Left lung (tissue), 10 donors: ENCODE data around the gene C22orf23. TPM values are rescaled to one million over a fixed set of nuclear protein-coding genes. Genes with fewer than 3 reads are reported as not detected.
A peak's percentile ranks its signal among the peaks of the same experiment; 100 is the strongest.
"Not testable (repeated sequence)": the region's sequence is repeated elsewhere in the genome, so short reads cannot be mapped to it uniquely, and the experiment has no call there.

Experiments used
- ATAC-seq: fragments of 200-7000 bp; cut with Tn5 transposase; one replicate; pipeline ENCODE4 v1.9.1; 2020; ENCODE audit warnings: moderate library complexity
- DNase-seq, 4 donors: peaks; one replicate each; pipeline ENCODE4 v3.0.0-alpha.2; 2013 to 2020
- H3K27ac ChIP-seq, 2 donors: fragments of 200-600 bp; sonication (generic) in 1 of 2; one replicate each; pipeline versions ENCODE4 v1.5.0 to v1.8.0; 2020 to 2021
- H3K27me3 ChIP-seq, 2 donors: fragments of 200-600 bp; sonication (generic) in 1 of 2; one replicate each; pipeline versions ENCODE4 v1.5.0 to v1.8.0; 2020 to 2021
- H3K36me3 ChIP-seq, 2 donors: fragments of 200-600 bp; sonication (generic) in 1 of 2; one replicate each; pipeline versions ENCODE4 v1.5.0 to v1.8.0; 2020 to 2021
- H3K4me1 ChIP-seq, 2 donors: fragments of 200-600 bp; one replicate each; pipeline ENCODE4 v1.8.0; 2021
- H3K4me3 ChIP-seq, 2 donors: fragments of 200-600 bp; sonication (generic) in 1 of 2; one replicate each; pipeline versions ENCODE4 v1.5.0 to v1.8.0; 2020 to 2021; ENCODE audit warnings: mild to moderate bottlenecking in 1 of 2
- H3K9me3 ChIP-seq, 2 donors: fragments of 200-600 bp; sonication (generic) in 1 of 2; one replicate each; pipeline versions ENCODE4 v1.5.0 to v1.8.0; 2020 to 2021
- intact Hi-C, 2 donors: fragments of 100-400 bp; cut with DNase I; formaldehyde crosslinking; loops; one replicate each; pipeline versions ENCODE4 v1.11.2 to v1.14.2; 2022
- polyA plus RNA-seq, 6 donors: library from polyadenylated mRNA; unstranded; fragments of 120-200 nt; gene quantifications; one replicate each; pipeline ENCODE4 v1.2.1, GENCODE V29; 2013; ENCODE audit not compliant: insufficient read length in 6 of 6
- total RNA-seq, 2 donors: library from RNA; stranded (reverse); fragmentation: NEBNext Ultra II Directional; extraction: Animal tissue kit (Norgen Biotek cat#: 25700); gene quantifications; one replicate each; pipeline ENCODE4 v1.2.1, GENCODE V29; 2021
- TF ChIP-seq, protein P1 (sequence below), 2 donors: fragments of 200-600 bp; sonication (generic) in 1 of 2; IDR thresholded peaks; one replicate each; pipeline versions ENCODE4 v1.5.0 to v1.8.0; 2021; ENCODE audit warnings: antibody characterized with exemption in 2 of 2
- donor health status: DM: no; HTN: yes; CAD: no.
- donor health status: DM: no; HTN: no; CAD: no.

Gene C22orf23
- total and polyA plus RNA-seq, 8 donors, result 0.26 to 7.2 (median 4.2) TPM

DNA sequence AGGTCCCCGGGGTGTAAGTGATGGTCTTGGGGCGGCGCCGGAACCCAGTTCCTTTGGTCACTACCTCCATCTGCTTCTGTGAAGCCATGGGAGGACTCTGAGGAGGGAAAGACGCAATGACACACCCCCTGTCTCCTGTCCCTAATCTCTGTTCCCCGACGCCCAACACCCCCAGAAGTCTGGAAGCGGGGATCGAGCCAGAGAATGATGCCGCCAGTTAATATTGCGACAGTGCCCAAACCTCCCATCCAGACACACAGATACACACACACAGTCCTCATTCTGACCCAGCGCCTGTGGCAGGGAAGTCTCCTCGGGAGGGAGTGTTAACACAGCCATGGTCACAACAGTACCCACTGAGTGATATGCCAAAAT, 352 bp downstream of the C22orf23 start:
- intact Hi-C loops, result no loop called here
- DNase-seq, result no peak
- Histone ChIP-seq H3K36me3 (peaks cover 0 to 21% of the 10 kb centered on the region in 2 donors), H3K27me3 (peaks cover 0 to 14% of the 10 kb centered on the region in 2 donors), H3K4me3 (peak overlapping the region; percentile 88 to 90), H3K9me3 (no peaks in the 10 kb centered on the region), H3K27ac (peak overlapping the region in 1 of 2 donors; percentile 70), H3K4me1 (peaks cover 11 to 27% of the 10 kb centered on the region in 2 donors)
- TF ChIP-seq, protein P1, sequence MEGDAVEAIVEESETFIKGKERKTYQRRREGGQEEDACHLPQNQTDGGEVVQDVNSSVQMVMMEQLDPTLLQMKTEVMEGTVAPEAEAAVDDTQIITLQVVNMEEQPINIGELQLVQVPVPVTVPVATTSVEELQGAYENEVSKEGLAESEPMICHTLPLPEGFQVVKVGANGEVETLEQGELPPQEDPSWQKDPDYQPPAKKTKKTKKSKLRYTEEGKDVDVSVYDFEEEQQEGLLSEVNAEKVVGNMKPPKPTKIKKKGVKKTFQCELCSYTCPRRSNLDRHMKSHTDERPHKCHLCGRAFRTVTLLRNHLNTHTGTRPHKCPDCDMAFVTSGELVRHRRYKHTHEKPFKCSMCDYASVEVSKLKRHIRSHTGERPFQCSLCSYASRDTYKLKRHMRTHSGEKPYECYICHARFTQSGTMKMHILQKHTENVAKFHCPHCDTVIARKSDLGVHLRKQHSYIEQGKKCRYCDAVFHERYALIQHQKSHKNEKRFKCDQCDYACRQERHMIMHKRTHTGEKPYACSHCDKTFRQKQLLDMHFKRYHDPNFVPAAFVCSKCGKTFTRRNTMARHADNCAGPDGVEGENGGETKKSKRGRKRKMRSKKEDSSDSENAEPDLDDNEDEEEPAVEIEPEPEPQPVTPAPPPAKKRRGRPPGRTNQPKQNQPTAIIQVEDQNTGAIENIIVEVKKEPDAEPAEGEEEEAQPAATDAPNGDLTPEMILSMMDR (IDR thresholded peaks at IDR 0.05), result no peak
- peak; percentile 65 for ATAC-seq

DNA sequence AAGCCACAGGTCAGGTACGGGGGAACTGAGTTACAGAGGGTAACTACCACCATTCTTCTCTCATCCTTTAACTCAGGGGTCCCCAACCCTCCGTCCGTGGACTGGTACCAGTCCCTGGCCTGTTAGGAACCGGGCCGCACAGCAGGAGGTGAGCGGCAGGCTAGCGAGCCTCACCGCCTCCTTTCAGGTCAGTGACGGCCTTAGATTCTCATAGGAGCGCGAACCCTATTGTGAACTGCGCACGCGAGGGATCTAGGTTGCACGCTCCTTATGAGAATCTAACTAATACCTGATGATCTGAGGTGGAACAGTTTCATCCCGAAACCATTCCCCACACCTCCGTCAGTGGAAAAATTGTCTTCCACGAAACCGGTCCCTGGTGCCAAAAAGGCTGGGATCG, 772 bp downstream of the C22orf23 start:
- DNase-seq, H3K27ac ChIP-seq, H3K9me3 ChIP-seq, intact Hi-C loops: not testable (repeated sequence)
- Histone ChIP-seq H3K4me3 (peak overlapping the region; percentile 88 to 90), H3K27me3 (peaks cover 0 to 14% of the 10 kb centered on the region in 2 donors), H3K4me1 (peaks cover 11 to 27% of the 10 kb centered on the region in 2 donors), H3K36me3 (peaks cover 0 to 17% of the 10 kb centered on the region in 2 donors)
- peak; percentile 28 for ATAC-seq

DNA sequence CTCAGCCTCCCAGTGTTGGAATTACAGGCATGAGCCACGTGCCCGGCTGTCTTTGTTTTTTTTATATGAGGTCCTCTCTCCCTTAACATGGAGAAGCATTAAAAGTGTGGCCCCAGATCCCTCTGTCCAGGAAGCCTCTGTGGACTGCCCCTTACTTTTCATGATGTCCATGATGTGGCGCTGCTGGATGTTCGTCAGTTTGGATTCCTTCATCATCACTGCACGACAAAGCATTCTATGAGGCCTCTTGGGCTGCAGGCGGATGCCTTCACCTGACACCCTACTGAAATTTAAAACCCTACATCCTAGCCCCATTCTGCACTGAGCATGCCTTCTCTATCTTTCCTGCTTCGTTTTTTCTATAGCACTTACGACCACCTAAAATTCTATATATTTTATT, 2.1 kb downstream of the C22orf23 start:
- no peak overlapping the region for H3K4me3 ChIP-seq
- DNase-seq (no peak), ATAC-seq (no peak)
- peaks cover 0 to 3% of the 10 kb centered on the region in 2 donors for H3K36me3 ChIP-seq
- TF ChIP-seq, protein P1 (IDR thresholded peaks at IDR 0.05), result no peak
- no peaks in the 10 kb centered on the region for H3K9me3 ChIP-seq
- no peak overlapping the region for H3K27ac ChIP-seq
- peaks cover 11 to 27% of the 10 kb centered on the region in 2 donors for H3K4me1 ChIP-seq
- intact Hi-C loops, result no loop called here
- H3K27me3 ChIP-seq, result peaks cover 0 to 14% of the 10 kb centered on the region in 2 donors

DNA sequence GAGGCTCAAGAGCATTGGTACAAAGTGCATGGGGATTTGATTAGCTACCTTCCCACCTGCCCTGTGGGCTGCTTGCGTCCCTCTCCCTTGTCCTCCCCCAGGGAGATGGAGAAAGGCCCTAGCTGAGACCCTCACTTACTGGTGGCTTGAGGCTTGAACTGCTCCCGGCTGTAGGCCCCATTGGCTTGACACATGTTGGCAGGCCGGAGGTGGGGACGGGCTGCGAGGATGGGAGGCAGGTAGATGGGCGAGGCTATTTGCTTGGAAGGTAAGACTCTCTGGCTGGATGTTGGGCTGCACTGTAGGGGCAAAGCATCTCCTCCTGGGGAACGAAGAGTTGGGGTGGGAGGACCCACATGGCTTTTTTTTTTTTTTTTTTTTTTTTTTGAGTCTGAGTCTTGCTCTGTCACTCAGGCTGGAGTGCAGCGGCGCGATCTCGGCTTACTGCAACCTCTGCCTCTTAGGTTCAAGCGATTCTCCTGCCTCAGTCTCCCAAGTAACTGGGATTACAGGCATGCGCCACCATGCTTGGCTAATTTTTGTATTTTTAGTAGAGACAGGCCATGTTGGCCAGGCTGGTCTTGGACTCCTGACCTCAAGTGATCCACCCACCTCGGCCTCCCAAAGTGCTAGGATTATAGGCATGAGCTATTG, 6.1 kb downstream of the C22orf23 start:
- ATAC-seq, H3K4me3 ChIP-seq, H3K4me1 ChIP-seq, H3K27ac ChIP-seq, intact Hi-C loops, H3K27me3 ChIP-seq, H3K9me3 ChIP-seq: not testable (repeated sequence)
- DNase-seq, result peak in 1 of 4 donors; percentile 55
- peaks cover 0 to 14% of the 10 kb centered on the region in 2 donors for H3K36me3 ChIP-seq

DNA sequence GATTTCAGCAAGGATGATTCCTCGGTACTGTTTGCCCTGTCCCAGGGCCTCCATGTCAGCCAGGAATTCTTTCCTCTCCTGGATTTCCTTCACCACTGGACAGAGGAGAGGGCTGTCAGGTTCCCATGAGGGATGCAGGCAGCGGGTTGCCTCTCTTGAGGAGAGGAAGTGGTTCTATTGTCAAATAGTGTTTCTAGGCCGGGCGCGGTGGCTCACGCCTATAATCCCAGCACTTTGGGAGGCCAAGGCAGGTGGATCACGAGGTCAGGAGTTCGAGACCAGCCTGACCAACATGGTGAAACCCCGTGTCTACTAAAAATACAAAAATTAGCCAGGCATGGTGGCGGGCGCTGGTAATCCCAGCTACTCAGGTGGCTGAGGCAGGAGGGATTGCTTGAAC, 9.0 kb downstream of the C22orf23 start:
- intact Hi-C loops, DNase-seq, ATAC-seq, H3K27ac ChIP-seq, H3K4me3 ChIP-seq, H3K27me3 ChIP-seq, H3K9me3 ChIP-seq, H3K4me1 ChIP-seq: not testable (repeated sequence)
- peaks cover 0 to 43% of the 10 kb centered on the region in 2 donors for H3K36me3 ChIP-seq

DNA sequence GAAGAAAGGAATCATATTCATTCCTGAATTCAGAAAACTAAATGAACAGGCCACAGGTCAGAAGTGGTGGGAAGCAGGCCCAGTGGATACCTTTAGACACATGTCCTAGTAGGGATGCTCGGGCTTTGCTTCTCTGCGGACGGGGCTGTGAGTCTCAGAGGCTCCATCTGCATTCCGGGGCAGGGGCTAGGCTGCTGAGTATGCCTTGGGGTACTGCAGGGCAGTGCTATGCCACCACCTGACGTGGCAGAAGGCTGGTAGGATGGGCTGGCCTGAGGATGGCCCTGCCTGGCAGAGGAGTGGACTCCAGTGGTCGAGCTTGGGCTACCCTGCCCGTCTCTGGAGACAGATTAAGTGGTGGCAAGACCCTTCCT, 9.6 kb downstream of the C22orf23 start:
- Histone ChIP-seq H3K27me3 (no peaks in the 10 kb centered on the region), H3K4me1 (no peaks in the 10 kb centered on the region), H3K27ac (no peak overlapping the region), H3K9me3 (no peaks in the 10 kb centered on the region), H3K4me3 (no peak overlapping the region), H3K36me3 (peaks cover 0 to 49% of the 10 kb centered on the region in 2 donors)
- ATAC-seq (no peak), DNase-seq (no peak)
- TF ChIP-seq, protein P1 (IDR thresholded peaks at IDR 0.05), result no peak
- intact Hi-C loops, result no loop called here
